HepG2 (cell line): ENCODE results near the gene AATF.

ENCODE experiments used
- ATF3 ChIP-seq: sonication (generic); formaldehyde crosslinking; IDR thresholded peaks from 2 replicates; pipeline ENCODE4 v1.4.0; 2020; ENCODE audit warnings: missing genetic modification reagents
- BCLAF1 ChIP-seq: fragments of 450-650 bp; IDR thresholded peaks from 2 replicates; pipeline ENCODE4 v1.6.1; 2017; ENCODE audit warnings: mild to moderate bottlenecking
- MZF1 ChIP-seq: sonication (generic); formaldehyde crosslinking; IDR thresholded peaks from 2 replicates; pipeline ENCODE4 v1.8.1; 2023; ENCODE audit warnings: mild to moderate bottlenecking, missing genetic modification reagents, borderline replicate concordance
- SMC3 ChIP-seq: IDR thresholded peaks from 2 replicates; pipeline ENCODE4 v1.6.1; 2011; ENCODE audit warnings: low read length, improper control_type of control experiment
- TAF15 ChIP-seq: fragments of 200-400 bp; formaldehyde crosslinking; IDR thresholded peaks from one replicate; pipeline ENCODE4 v1.6.1; 2018; ENCODE audit warnings: mild to moderate bottlenecking, low read depth, low read length; ENCODE audit not compliant: poor library complexity, severe bottlenecking
- ZBTB4 ChIP-seq: sonication (generic); formaldehyde crosslinking; IDR thresholded peaks from 2 replicates; pipeline ENCODE4 v1.4.0; 2020; ENCODE audit warnings: missing genetic modification reagents, mild to moderate bottlenecking, borderline replicate concordance
- ZNF781 ChIP-seq: sonication (generic); formaldehyde crosslinking; IDR thresholded peaks from 2 replicates; pipeline ENCODE4 v1.5.1; 2020; ENCODE audit warnings: borderline replicate concordance, mild to moderate bottlenecking, missing genetic modification reagents; ENCODE audit errors: not compliant biosample characterization
- TF ChIP-seq, protein P1 (sequence below), 2 experiments: sonication (generic) in 1 of 2; formaldehyde crosslinking in 1 of 2; IDR thresholded peaks; 2 replicates each; pipeline versions ENCODE4 v1.5.1 to v1.6.1; 2011 to 2020; ENCODE audit warnings: borderline replicate concordance in 1 of 2, low read depth in 1 of 2, low read length in 1 of 2, mild to moderate bottlenecking in 1 of 2, missing genetic modification reagents in 1 of 2, moderate library complexity in 1 of 2

GRCh38 chr17:36936455-36937000 is 12.2 kb upstream of the AATF start:
- TF ChIP-seq TAF15 (no peak), BCLAF1 (no peak), ZBTB4 (CRISPR knock-in tag) (no peak), SMC3 (no peak), ZNF781 (CRISPR knock-in tag) (no peak), ATF3 (no peak), MZF1 (no peak)
- TF ChIP-seq, protein P1, sequence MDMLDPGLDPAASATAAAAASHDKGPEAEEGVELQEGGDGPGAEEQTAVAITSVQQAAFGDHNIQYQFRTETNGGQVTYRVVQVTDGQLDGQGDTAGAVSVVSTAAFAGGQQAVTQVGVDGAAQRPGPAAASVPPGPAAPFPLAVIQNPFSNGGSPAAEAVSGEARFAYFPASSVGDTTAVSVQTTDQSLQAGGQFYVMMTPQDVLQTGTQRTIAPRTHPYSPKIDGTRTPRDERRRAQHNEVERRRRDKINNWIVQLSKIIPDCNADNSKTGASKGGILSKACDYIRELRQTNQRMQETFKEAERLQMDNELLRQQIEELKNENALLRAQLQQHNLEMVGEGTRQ (IDR thresholded peaks at IDR 0.05; ENCODE audit: low read depth, low read length) = no peak
- TF ChIP-seq, protein P1 (CRISPR knock-in tag; IDR thresholded peaks at IDR 0.05; ENCODE audit: borderline replicate concordance) = no peak
